Suprapubic skin (tissue), 3 donors: ENCODE measurements around the gene ITPKC.

ENCODE experiments used
- CTCF ChIP-seq, 2 donors: fragments of 200-600 bp in 1 of 2; fragments of 450-650 bp in 1 of 2; sonication (generic) in 1 of 2; IDR thresholded peaks; one replicate each; pipeline ENCODE4 v1.5.1; 2016 to 2019; ENCODE audit warnings: antibody characterized with exemption in 2 of 2, mild to moderate bottlenecking in 1 of 2, moderate library complexity in 1 of 2
- POLR2AphosphoS5 ChIP-seq, 3 donors: sonication (generic); formaldehyde crosslinking; IDR thresholded peaks; one replicate each; pipeline ENCODE4 v1.6.1; 2017; ENCODE audit warnings: antibody characterized with exemption in 3 of 3

DNA sequence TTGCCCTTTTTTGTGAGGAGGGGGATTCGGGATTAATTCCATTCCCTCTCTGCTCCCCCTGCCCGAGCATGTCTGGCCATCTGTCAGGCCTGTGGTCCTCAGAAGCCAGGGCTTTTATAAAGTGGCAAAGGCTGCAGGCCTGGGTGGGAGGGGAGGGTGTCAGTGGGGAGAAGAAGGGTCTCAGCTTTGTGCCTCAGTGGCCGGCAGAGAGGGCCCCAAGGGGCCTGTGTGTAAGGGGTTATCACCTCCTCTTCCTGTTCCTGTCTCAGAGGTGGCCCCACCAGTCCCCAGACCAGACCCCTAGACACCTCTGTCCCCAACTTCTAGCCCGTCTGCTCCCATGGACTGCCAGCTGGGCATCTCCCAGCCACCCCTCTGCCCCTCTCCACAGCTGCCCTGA lies 23.0 kb upstream of the ITPKC start:
- no peak for TF ChIP-seq POLR2AphosphoS5 (IDR thresholded peaks at IDR 0.05)
- TF ChIP-seq CTCF (IDR thresholded peaks at IDR 0.05): no peak
